ENCODE data around the gene MEGF10. TPM values are rescaled to one million over a fixed set of nuclear protein-coding genes. Genes with fewer than 3 reads are reported as not detected.

MEGF10 gene
- polyA plus RNA-seq, 3 donors: not detected

GRCh38 chr5:127337876-127338275, 47.3 kb downstream of the MEGF10 start:
- no peak overlapping the region for H3K4me2 ChIP-seq (replicated peaks; ENCODE audit: extremely low read depth, low read length, poor library complexity, severe bottlenecking)
- no peak overlapping the region for H3K4me3 ChIP-seq (replicated peaks in 1 of 3; ENCODE audit: low read depth in 2 of 3, low read length in 3 of 3)
- intact Hi-C loops (cut with micrococcal nuclease): no loop called here
- H3K27me3 Mint-ChIP-seq (ENCODE audit: low read depth in 3 of 3): no peaks in the 10 kb centered on the region
- H4K20me1 ChIP-seq (ENCODE audit: insufficient read depth, low read length): no peaks in the 10 kb centered on the region
- H3K27me3 ChIP-seq (ENCODE audit: control insufficient read depth in 2 of 2, insufficient read depth in 2 of 2, low read length in 2 of 2): no peaks in the 10 kb centered on the region
- H3K9me3 ChIP-seq (replicated peaks in 1 of 2; ENCODE audit: control insufficient read depth in 1 of 2, insufficient read depth in 1 of 2, low read length in 2 of 2): no peaks in the 10 kb centered on the region
- H3K36me3 Mint-ChIP-seq: no peaks in the 10 kb centered on the region
- WGBS (ENCODE audit: insufficient coverage): no CpG with 5 or more reads among the region's 1 CpG
- no peak overlapping the region for H2AFZ ChIP-seq (ENCODE audit: insufficient read depth, low read depth, low read length, poor library complexity, severe bottlenecking)
- TF ChIP-seq, protein P1, sequence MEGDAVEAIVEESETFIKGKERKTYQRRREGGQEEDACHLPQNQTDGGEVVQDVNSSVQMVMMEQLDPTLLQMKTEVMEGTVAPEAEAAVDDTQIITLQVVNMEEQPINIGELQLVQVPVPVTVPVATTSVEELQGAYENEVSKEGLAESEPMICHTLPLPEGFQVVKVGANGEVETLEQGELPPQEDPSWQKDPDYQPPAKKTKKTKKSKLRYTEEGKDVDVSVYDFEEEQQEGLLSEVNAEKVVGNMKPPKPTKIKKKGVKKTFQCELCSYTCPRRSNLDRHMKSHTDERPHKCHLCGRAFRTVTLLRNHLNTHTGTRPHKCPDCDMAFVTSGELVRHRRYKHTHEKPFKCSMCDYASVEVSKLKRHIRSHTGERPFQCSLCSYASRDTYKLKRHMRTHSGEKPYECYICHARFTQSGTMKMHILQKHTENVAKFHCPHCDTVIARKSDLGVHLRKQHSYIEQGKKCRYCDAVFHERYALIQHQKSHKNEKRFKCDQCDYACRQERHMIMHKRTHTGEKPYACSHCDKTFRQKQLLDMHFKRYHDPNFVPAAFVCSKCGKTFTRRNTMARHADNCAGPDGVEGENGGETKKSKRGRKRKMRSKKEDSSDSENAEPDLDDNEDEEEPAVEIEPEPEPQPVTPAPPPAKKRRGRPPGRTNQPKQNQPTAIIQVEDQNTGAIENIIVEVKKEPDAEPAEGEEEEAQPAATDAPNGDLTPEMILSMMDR (IDR thresholded peaks at IDR 0.05): no peak
- H3K9me3 Mint-ChIP-seq: no peaks in the 10 kb centered on the region
- no peak overlapping the region for H3K4me3 Mint-ChIP-seq
- DNase-seq: no peak
- H3K27ac Mint-ChIP-seq: no peak overlapping the region
- no peaks in the 10 kb centered on the region for H3K4me1 Mint-ChIP-seq
- H3K27ac ChIP-seq (ENCODE audit: low read depth in 1 of 2, low read length in 2 of 2): no peak overlapping the region
- H3K9ac ChIP-seq (ENCODE audit: insufficient read depth, low read length, poor library complexity, severe bottlenecking): no peak overlapping the region
- H3K79me2 ChIP-seq (ENCODE audit: insufficient read depth, low read length): no peaks in the 10 kb centered on the region
- H3K36me3 ChIP-seq (replicated peaks in 1 of 2; ENCODE audit: control insufficient read depth in 1 of 2, insufficient read depth in 2 of 2, low read length in 2 of 2): no peaks in the 10 kb centered on the region
- H3K4me1 ChIP-seq (ENCODE audit: control insufficient read depth in 1 of 2, insufficient read depth in 2 of 2, low read length in 2 of 2): no peaks in the 10 kb centered on the region

GRCh38 chr5:127338501-127338900, 47.9 kb downstream of the MEGF10 start:
- H3K27me3 ChIP-seq (ENCODE audit: control insufficient read depth in 2 of 2, insufficient read depth in 2 of 2, low read length in 2 of 2): no peaks in the 10 kb centered on the region
- no peak overlapping the region for H2AFZ ChIP-seq (ENCODE audit: insufficient read depth, low read depth, low read length, poor library complexity, severe bottlenecking)
- H3K4me2 ChIP-seq (replicated peaks; ENCODE audit: extremely low read depth, low read length, poor library complexity, severe bottlenecking): no peak overlapping the region
- WGBS (ENCODE audit: insufficient coverage): no CpG with 5 or more reads among the region's 1 CpG
- DNase-seq: no peak
- no peaks in the 10 kb centered on the region for H3K9me3 ChIP-seq (replicated peaks in 1 of 2; ENCODE audit: control insufficient read depth in 1 of 2, insufficient read depth in 1 of 2, low read length in 2 of 2)
- TF ChIP-seq, protein P1 (IDR thresholded peaks at IDR 0.05): no peak
- H3K79me2 ChIP-seq (ENCODE audit: insufficient read depth, low read length): no peaks in the 10 kb centered on the region
- peaks cover under 1% of the 10 kb centered on the region for H3K4me1 Mint-ChIP-seq
- intact Hi-C loops (cut with micrococcal nuclease): no loop called here
- no peaks in the 10 kb centered on the region for H3K9me3 Mint-ChIP-seq
- no peaks in the 10 kb centered on the region for H3K36me3 Mint-ChIP-seq
- no peak overlapping the region for H3K27ac Mint-ChIP-seq
- no peak overlapping the region for H3K9ac ChIP-seq (ENCODE audit: insufficient read depth, low read length, poor library complexity, severe bottlenecking)
- H3K4me1 ChIP-seq (ENCODE audit: control insufficient read depth in 1 of 2, insufficient read depth in 2 of 2, low read length in 2 of 2): no peaks in the 10 kb centered on the region
- no peaks in the 10 kb centered on the region for H3K36me3 ChIP-seq (replicated peaks in 1 of 2; ENCODE audit: control insufficient read depth in 1 of 2, insufficient read depth in 2 of 2, low read length in 2 of 2)
- no peaks in the 10 kb centered on the region for H3K27me3 Mint-ChIP-seq (ENCODE audit: low read depth in 3 of 3)
- H4K20me1 ChIP-seq (ENCODE audit: insufficient read depth, low read length): no peaks in the 10 kb centered on the region
- no peak overlapping the region for H3K4me3 Mint-ChIP-seq
- H3K27ac ChIP-seq (ENCODE audit: low read depth in 1 of 2, low read length in 2 of 2): no peak overlapping the region
- no peak overlapping the region for H3K4me3 ChIP-seq (replicated peaks in 1 of 3; ENCODE audit: low read depth in 2 of 3, low read length in 3 of 3)
